K562 (cell line): Measurements from ENCODE around the gene FGF4. TPM values are rescaled to one million over a fixed set of nuclear protein-coding genes. Genes with fewer than 3 reads are reported as not detected.

Experiments used
- ATAC-seq: fragments of 200-7000 bp; cut with Tn5 transposase; 3 replicates; pipeline ENCODE4 v1.9.1; 2020; ENCODE audit warnings: moderate library complexity
- BruUV-seq: library from RNA; stranded (reverse); fragments of 400-500 nt; replicated peaks from 2 replicates; lab custom pipeline; 2021; lab: Mats Ljungman, UMichigan
- CTCF ChIA-PET: fragments of 300-600 bp; formaldehyde crosslinking; extraction: SDS; loops from one replicate; lab custom pipeline; 2021; ENCODE audit warnings: low intra/inter-chr PET ratio; lab: Yijun Ruan, JAX
- POLR2A ChIA-PET: fragments of 300-600, 350-650 bp; sonication (Branson Sonifier 250); formaldehyde crosslinking; extraction: SDS; loops from one replicate; lab custom pipeline; 2021; ENCODE audit warnings: antibody characterized with exemption, inconsistent platforms; lab: Yijun Ruan, JAX
- DNase-seq, 4 experiments: peaks; one replicate each; pipeline versions ENCODE4 v3.0.0 to v3.0.0-alpha.2; 2011 to 2018; ENCODE audit warnings: low spot score in 3 of 4, mixed read lengths in 3 of 4; ENCODE audit errors: extremely low read depth in 1 of 4
- FAIRE-seq: peaks from 2 replicates; lab custom pipeline; 2011; peaks lifted over from hg19 to GRCh38; lab: Jason Lieb, UNC
- H2AFZ ChIP-seq: 2 replicates; pipeline ENCODE4 v1.6.0; 2011; ENCODE audit warnings: low read depth, low read length, control low read depth, inconsistent platforms
- H3K27ac ChIP-seq: fragments of 200-600 bp; 3 replicates; pipeline ENCODE4 v1.8.0; 2011; ENCODE audit warnings: low read depth, mild to moderate bottlenecking, control low read depth, inconsistent platforms, low read length, moderate library complexity, mixed read lengths; ENCODE audit errors: extremely low read depth
- H3K27me3 ChIP-seq, 2 experiments: fragments of 300-600 bp in 1 of 2; 2 replicates in 1 of 2; 3 replicates in 1 of 2; pipeline versions ENCODE4 v1.6.0 to v1.8.0; 2011; ENCODE audit warnings: inconsistent platforms in 2 of 2, low read length in 2 of 2, mild to moderate bottlenecking in 1 of 2, mixed read lengths in 1 of 2, moderate library complexity in 1 of 2; ENCODE audit not compliant: control insufficient read depth in 2 of 2, insufficient read depth in 2 of 2
- H3K36me3 ChIP-seq: fragments of 300-600 bp; 3 replicates; pipeline ENCODE4 v1.8.0; 2011; ENCODE audit warnings: mild to moderate bottlenecking, low read length, inconsistent platforms; ENCODE audit not compliant: control insufficient read depth, insufficient read depth
- H3K4me1 ChIP-seq, 2 experiments: fragments of 200-600 bp in 1 of 2; replicated peaks in 1 of 2; 2 replicates in 1 of 2; 3 replicates in 1 of 2; pipeline versions ENCODE4 v1.5.1 to v1.8.0; 2011; ENCODE audit warnings: inconsistent platforms in 2 of 2, low read length in 2 of 2, mild to moderate bottlenecking in 1 of 2, mixed read lengths in 1 of 2, moderate library complexity in 1 of 2; ENCODE audit not compliant: control insufficient read depth in 2 of 2, insufficient read depth in 2 of 2
- H3K4me2 ChIP-seq: 2 replicates; pipeline ENCODE4 v1.6.1; 2011; ENCODE audit warnings: low read length, control low read depth, inconsistent platforms, mixed read lengths; ENCODE audit not compliant: insufficient read depth
- H3K4me3 ChIP-seq: fragments of 200-600 bp; sonication (generic), shearing (Covaris generic); 2 replicates; pipeline ENCODE4 v1.5.1; 2016; ENCODE audit warnings: control low read depth, inconsistent platforms
- H3K79me2 ChIP-seq: fragments of 200-600 bp; 3 replicates; pipeline ENCODE4 v1.8.0; 2011; ENCODE audit warnings: low read length, inconsistent platforms; ENCODE audit not compliant: control insufficient read depth, insufficient read depth
- H3K9ac ChIP-seq, 2 experiments: 2 replicates each; pipeline versions ENCODE4 v1.6.0 to v1.6.1; 2011; ENCODE audit warnings: low read depth in 2 of 2, low read length in 2 of 2, control low read depth in 1 of 2, inconsistent platforms in 1 of 2, mild to moderate bottlenecking in 1 of 2, mixed read lengths in 1 of 2; ENCODE audit not compliant: insufficient read depth in 1 of 2
- H3K9me1 ChIP-seq: one replicate; pipeline ENCODE4 v1.6.0; 2011; ENCODE audit warnings: inconsistent platforms, mild to moderate bottlenecking, low read length, moderate library complexity; ENCODE audit not compliant: control insufficient read depth, insufficient read depth
- H3K9me3 ChIP-seq: replicated peaks from 2 replicates; pipeline ENCODE4 v1.5.1; 2011; ENCODE audit warnings: low read depth, low read length, inconsistent platforms; ENCODE audit not compliant: control insufficient read depth, insufficient read depth
- H4K20me1 ChIP-seq: replicated peaks from 2 replicates; pipeline ENCODE4 v1.6.1; 2011; ENCODE audit warnings: low read length, inconsistent platforms, mixed read lengths; ENCODE audit not compliant: control insufficient read depth, insufficient read depth
- ASH1L ChIP-seq: fragments of 450-650 bp; IDR thresholded peaks from 2 replicates; pipeline ENCODE4 v1.6.1; 2018; ENCODE audit warnings: borderline replicate concordance, mild to moderate bottlenecking, low read depth; ENCODE audit not compliant: partially characterized antibody
- EP300 ChIP-seq: IDR thresholded peaks from 2 replicates; pipeline ENCODE4 v1.6.1; 2012; ENCODE audit warnings: low read length, improper control_type of control experiment
- IFI16 ChIP-seq: fragments of 250-450 bp; sonication (Bioruptor Pico); IDR thresholded peaks from 2 replicates; pipeline ENCODE4 v2.1.2; 2022; ENCODE audit warnings: mild to moderate bottlenecking, inconsistent platforms
- JUN ChIP-seq, 2 experiments: sonication (generic) in 1 of 2; formaldehyde crosslinking in 1 of 2; IDR thresholded peaks; 2 replicates each; pipeline versions ENCODE4 v1.6.1 to v1.8.0; 2012 to 2022; ENCODE audit warnings: borderline replicate concordance in 2 of 2, mild to moderate bottlenecking in 2 of 2, improper control_type of control experiment in 1 of 2, low read depth in 1 of 2, low read length in 1 of 2, missing genetic modification reagents in 1 of 2
- NR2C1 ChIP-seq, 2 experiments: fragments of 450-650 bp; IDR thresholded peaks; 2 replicates each; pipeline ENCODE4 v1.6.1; 2017; ENCODE audit warnings: mild to moderate bottlenecking in 2 of 2, antibody characterized with exemption in 1 of 2, inconsistent platforms in 1 of 2, missing compliant biosample characterization in 1 of 2, missing genetic modification characterization in 1 of 2
- POLR2AphosphoS2 ChIP-seq: IDR thresholded peaks from 2 replicates; pipeline ENCODE4 v1.6.1; 2012; ENCODE audit warnings: low read length, improper control_type of control experiment
- PTRF ChIP-seq: fragments of 450-650 bp; IDR thresholded peaks from 2 replicates; pipeline ENCODE4 v1.6.1; 2016; ENCODE audit warnings: mild to moderate bottlenecking, missing genetic modification characterization, missing compliant biosample characterization
- TBP ChIP-seq: optimal IDR thresholded peaks from 2 replicates; pipeline ENCODE3; 2011; ENCODE audit warnings: low read depth, low read length, improper control_type of control experiment
- TEAD2 ChIP-seq: fragments of 450-650 bp; IDR thresholded peaks from 2 replicates; pipeline ENCODE4 v1.6.1; 2016; ENCODE audit warnings: missing genetic modification characterization, control low read depth, missing compliant biosample characterization
- TRIM24 ChIP-seq, 2 experiments: fragments of 450-650 bp; IDR thresholded peaks; 2 replicates each; pipeline ENCODE4 v1.6.1; 2016
- XRCC3 ChIP-seq: fragments of 450-650 bp; IDR thresholded peaks from 2 replicates; pipeline ENCODE4 v1.6.1; 2017; ENCODE audit warnings: mild to moderate bottlenecking, moderate library complexity
- ZNF121 ChIP-seq: sonication (generic); formaldehyde crosslinking; conservative IDR thresholded peaks from 2 replicates; pipeline ENCODE4 v1.8.0; 2022; ENCODE audit warnings: missing genetic modification reagents
- ZZZ3 ChIP-seq: fragments of 450-650 bp; IDR thresholded peaks from 2 replicates; pipeline ENCODE4 v1.6.1; 2016; ENCODE audit warnings: antibody characterized with exemption, mild to moderate bottlenecking, moderate library complexity
- WGBS: fragments of 100-300 bp; shearing (Covaris generic); methylation state at CpG from one replicate; pipeline ENCODE4 v1.1.6; 2016; ENCODE audit warnings: low coverage, mixed read lengths; ENCODE audit not compliant: insufficient coverage; ENCODE audit errors: missing lambda C conversion rate; 5-methylcytosine and 5-hydroxymethylcytosine counted together
- in situ Hi-C: fragments of 300-500 bp; cut with MboI; formaldehyde crosslinking; loops from 4 replicates; pipeline ENCODE4 v1.15.0; 2018; ENCODE audit warnings: inconsistent platforms, mixed read lengths
- intact Hi-C: fragments of 100-400 bp; cut with micrococcal nuclease; formaldehyde crosslinking; loops from 2 replicates; pipeline ENCODE4 v1.14.2; 2022
- polyA plus RNA-seq, 8 experiments: library from polyadenylated mRNA; depleted of rRNA in 4 of 8; stranded (reverse) in 5 of 8; unstranded in 3 of 8; fragments of >200 nt; fragmentation: Nextera tagmentation in 2 of 8; fragmentation: Illumina TruSeq in 1 of 8; extraction: Ambion mirVana in 2 of 8; extraction: Trizol in 1 of 8; gene quantifications; 2 replicates each; pipeline versions ENCODE4 v1.2.1 to v1.2.3, GENCODE V29; 2011 to 2014; ENCODE audit warnings: inconsistent platforms in 1 of 8, missing spikeins in 1 of 8
- total RNA-seq, 7 experiments: library from RNA; depleted of rRNA in 6 of 7; stranded (reverse); fragments of >200 nt in 6 of 7; fragmentation: Illumina TruSeq in 2 of 7; extraction: Trizol in 2 of 7; gene quantifications; 2 replicates each; pipeline versions ENCODE4 v1.2.1 to v1.2.3, GENCODE V29; 2011 to 2021; ENCODE audit warnings: low replicate concordance in 1 of 7
- TF ChIP-seq, protein P1 (sequence below): sonication (generic); formaldehyde crosslinking; IDR thresholded peaks from 2 replicates; pipeline ENCODE4 v1.8.0; 2023; ENCODE audit warnings: mild to moderate bottlenecking, missing genetic modification reagents
- TF ChIP-seq, protein P2 (sequence below): fragments of 450-650 bp; formaldehyde crosslinking; IDR thresholded peaks from 2 replicates; pipeline ENCODE4 v1.4.0; 2022; ENCODE audit warnings: missing genetic modification characterization
- TF ChIP-seq, protein P3 (sequence below): fragments of 450-650 bp; formaldehyde crosslinking; IDR thresholded peaks from 2 replicates; pipeline ENCODE4 v1.4.0; 2020; ENCODE audit warnings: mild to moderate bottlenecking, moderate library complexity

The FGF4 gene
- total and polyA plus RNA-seq, 9 of the 15 experiments (the other 6 are each of a cell fraction or from before 2014, with no cell fraction given), result not detected

DNA sequence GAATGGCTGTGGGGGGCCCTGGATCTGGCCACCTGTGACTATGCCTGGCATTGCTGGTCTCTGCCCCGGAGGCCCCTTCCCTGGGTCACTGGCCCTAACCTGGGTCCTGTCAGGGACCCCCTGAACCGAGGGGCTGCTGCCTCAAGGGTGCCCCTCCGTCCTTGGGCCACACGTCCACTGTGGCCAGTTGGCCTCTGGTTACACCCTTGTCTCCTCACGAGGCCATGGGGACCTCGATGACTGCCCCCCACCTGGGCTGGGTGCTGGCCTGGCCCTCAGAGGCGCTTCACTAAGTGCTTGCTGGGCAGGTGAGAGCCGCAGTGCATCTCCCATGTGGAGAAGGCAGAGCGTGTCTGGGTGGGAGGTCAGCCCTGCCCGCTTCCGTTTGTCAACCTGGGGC, 44.0 kb downstream of the FGF4 start:
- Histone ChIP-seq H3K79me2 (no peaks in the 10 kb centered on the region), H3K9me1 (no peaks in the 10 kb centered on the region), H3K9ac (no peak overlapping the region), H3K4me3 (no peak overlapping the region), H3K4me2 (no peak overlapping the region), H3K27ac (no peak overlapping the region), H3K4me1 (no peaks in the 10 kb centered on the region), H3K27me3 (peaks cover 3 to 61% of the 10 kb centered on the region in 2 experiments; a peak in 4 of 5 replicates), H2AFZ (no peak overlapping the region), H3K9me3 (no peaks in the 10 kb centered on the region), H3K36me3 (no peaks in the 10 kb centered on the region), H4K20me1 (no peaks in the 10 kb centered on the region)
- in situ Hi-C loops (no loop called here), intact Hi-C loops (no loop called here)
- ChIA-PET CTCF (no interaction called here), POLR2A (interaction anchor here (0.9 kb wide), 1 partner anchor 10 kb away, joined by 3 read pairs; no protein-coding TSS in a partner anchor)
- DNase-seq (no peak), ATAC-seq (no peak), FAIRE-seq (no peak)
- 0% methylated on average over 9 of the region's 11 CpGs for WGBS
- BruUV-seq, result no TSS peak
- TF ChIP-seq PTRF (tag) (no peak), TEAD2 (no peak), NR2C1 (IDR thresholded peaks at IDR 0.05) (no peak), NR2C1 (tag; IDR thresholded peaks at IDR 0.05) (no peak), ZNF121 (no peak), IFI16 (CRISPR knock-in tag) (no peak), XRCC3 (no peak), TRIM24 (IDR thresholded peaks at IDR 0.05) (no peak), EP300 (no peak), JUN (IDR thresholded peaks at IDR 0.05; ENCODE audit: borderline replicate concordance, low read depth, low read length) (no peak), JUN (CRISPR knock-in tag; IDR thresholded peaks at IDR 0.05; ENCODE audit: borderline replicate concordance) (no peak), POLR2AphosphoS2 (no peak), TBP (no peak), ASH1L (no peak), ZZZ3 (no peak)
- TF ChIP-seq, protein P1, sequence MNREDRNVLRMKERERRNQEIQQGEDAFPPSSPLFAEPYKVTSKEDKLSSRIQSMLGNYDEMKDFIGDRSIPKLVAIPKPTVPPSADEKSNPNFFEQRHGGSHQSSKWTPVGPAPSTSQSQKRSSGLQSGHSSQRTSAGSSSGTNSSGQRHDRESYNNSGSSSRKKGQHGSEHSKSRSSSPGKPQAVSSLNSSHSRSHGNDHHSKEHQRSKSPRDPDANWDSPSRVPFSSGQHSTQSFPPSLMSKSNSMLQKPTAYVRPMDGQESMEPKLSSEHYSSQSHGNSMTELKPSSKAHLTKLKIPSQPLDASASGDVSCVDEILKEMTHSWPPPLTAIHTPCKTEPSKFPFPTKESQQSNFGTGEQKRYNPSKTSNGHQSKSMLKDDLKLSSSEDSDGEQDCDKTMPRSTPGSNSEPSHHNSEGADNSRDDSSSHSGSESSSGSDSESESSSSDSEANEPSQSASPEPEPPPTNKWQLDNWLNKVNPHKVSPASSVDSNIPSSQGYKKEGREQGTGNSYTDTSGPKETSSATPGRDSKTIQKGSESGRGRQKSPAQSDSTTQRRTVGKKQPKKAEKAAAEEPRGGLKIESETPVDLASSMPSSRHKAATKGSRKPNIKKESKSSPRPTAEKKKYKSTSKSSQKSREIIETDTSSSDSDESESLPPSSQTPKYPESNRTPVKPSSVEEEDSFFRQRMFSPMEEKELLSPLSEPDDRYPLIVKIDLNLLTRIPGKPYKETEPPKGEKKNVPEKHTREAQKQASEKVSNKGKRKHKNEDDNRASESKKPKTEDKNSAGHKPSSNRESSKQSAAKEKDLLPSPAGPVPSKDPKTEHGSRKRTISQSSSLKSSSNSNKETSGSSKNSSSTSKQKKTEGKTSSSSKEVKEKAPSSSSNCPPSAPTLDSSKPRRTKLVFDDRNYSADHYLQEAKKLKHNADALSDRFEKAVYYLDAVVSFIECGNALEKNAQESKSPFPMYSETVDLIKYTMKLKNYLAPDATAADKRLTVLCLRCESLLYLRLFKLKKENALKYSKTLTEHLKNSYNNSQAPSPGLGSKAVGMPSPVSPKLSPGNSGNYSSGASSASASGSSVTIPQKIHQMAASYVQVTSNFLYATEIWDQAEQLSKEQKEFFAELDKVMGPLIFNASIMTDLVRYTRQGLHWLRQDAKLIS (CRISPR knock-in tag), result no peak
- TF ChIP-seq, protein P2, sequence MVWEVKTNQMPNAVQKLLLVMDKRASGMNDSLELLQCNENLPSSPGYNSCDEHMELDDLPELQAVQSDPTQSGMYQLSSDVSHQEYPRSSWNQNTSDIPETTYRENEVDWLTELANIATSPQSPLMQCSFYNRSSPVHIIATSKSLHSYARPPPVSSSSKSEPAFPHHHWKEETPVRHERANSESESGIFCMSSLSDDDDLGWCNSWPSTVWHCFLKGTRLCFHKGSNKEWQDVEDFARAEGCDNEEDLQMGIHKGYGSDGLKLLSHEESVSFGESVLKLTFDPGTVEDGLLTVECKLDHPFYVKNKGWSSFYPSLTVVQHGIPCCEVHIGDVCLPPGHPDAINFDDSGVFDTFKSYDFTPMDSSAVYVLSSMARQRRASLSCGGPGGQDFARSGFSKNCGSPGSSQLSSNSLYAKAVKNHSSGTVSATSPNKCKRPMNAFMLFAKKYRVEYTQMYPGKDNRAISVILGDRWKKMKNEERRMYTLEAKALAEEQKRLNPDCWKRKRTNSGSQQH (CRISPR knock-in tag), result no peak
- TF ChIP-seq, protein P3, sequence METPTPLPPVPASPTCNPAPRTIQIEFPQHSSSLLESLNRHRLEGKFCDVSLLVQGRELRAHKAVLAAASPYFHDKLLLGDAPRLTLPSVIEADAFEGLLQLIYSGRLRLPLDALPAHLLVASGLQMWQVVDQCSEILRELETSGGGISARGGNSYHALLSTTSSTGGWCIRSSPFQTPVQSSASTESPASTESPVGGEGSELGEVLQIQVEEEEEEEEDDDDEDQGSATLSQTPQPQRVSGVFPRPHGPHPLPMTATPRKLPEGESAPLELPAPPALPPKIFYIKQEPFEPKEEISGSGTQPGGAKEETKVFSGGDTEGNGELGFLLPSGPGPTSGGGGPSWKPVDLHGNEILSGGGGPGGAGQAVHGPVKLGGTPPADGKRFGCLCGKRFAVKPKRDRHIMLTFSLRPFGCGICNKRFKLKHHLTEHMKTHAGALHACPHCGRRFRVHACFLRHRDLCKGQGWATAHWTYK (CRISPR knock-in tag), result no peak
